ENCODE results near the gene FOXP1.

GRCh38 chr3:71606582-71606981, 23.1 kb upstream of the FOXP1 start:
- TF ChIP-seq POLR2AphosphoS5 (IDR thresholded peaks at IDR 0.05; ENCODE audit: low read depth, low read length) (no peak), HDAC2 (IDR thresholded peaks at IDR 0.05; ENCODE audit: borderline replicate concordance in 1 of 2, low read depth in 2 of 2, low read length in 2 of 2) (no peak), RXRA (IDR thresholded peaks at IDR 0.05; ENCODE audit: insufficient read depth, low read depth, low read length) (no peak), CREB1 (IDR thresholded peaks at IDR 0.05) (no peak), MAFK (IDR thresholded peaks at IDR 0.05; ENCODE audit: low read depth, low read length) (no peak), EP300 (IDR thresholded peaks at IDR 0.05; ENCODE audit: borderline replicate concordance in 1 of 2, low read depth in 2 of 2, low read length in 2 of 2) (no peak)
- TF ChIP-seq, protein P1, sequence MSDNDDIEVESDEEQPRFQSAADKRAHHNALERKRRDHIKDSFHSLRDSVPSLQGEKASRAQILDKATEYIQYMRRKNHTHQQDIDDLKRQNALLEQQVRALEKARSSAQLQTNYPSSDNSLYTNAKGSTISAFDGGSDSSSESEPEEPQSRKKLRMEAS (IDR thresholded peaks at IDR 0.05), result no peak
- TF ChIP-seq, protein P2, sequence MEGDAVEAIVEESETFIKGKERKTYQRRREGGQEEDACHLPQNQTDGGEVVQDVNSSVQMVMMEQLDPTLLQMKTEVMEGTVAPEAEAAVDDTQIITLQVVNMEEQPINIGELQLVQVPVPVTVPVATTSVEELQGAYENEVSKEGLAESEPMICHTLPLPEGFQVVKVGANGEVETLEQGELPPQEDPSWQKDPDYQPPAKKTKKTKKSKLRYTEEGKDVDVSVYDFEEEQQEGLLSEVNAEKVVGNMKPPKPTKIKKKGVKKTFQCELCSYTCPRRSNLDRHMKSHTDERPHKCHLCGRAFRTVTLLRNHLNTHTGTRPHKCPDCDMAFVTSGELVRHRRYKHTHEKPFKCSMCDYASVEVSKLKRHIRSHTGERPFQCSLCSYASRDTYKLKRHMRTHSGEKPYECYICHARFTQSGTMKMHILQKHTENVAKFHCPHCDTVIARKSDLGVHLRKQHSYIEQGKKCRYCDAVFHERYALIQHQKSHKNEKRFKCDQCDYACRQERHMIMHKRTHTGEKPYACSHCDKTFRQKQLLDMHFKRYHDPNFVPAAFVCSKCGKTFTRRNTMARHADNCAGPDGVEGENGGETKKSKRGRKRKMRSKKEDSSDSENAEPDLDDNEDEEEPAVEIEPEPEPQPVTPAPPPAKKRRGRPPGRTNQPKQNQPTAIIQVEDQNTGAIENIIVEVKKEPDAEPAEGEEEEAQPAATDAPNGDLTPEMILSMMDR (IDR thresholded peaks at IDR 0.05; ENCODE audit: control extremely low read depth in 1 of 3, insufficient read depth in 1 of 3, low read depth in 1 of 3, low read length in 3 of 3), result no peak

Measured in H1 (cell line).